ENCODE results near the gene SCGB1C1. TPM values are rescaled to one million over a fixed set of nuclear protein-coding genes. Genes with fewer than 3 reads are reported as not detected.

The SCGB1C1 gene
- total and polyA plus RNA-seq, 10 of the 15 experiments (the other 5 are each of a cell fraction or from before 2014, with no cell fraction given) = not detected

- TF ChIP-seq PBX3 (IDR thresholded peaks at IDR 0.05; ENCODE audit: insufficient replicate concordance, low read depth, low read length) (no peak), RBBP5 (conservative IDR thresholded peaks at IDR 0.05) (no peak), EP300 (IDR thresholded peaks at IDR 0.05; ENCODE audit: borderline replicate concordance in 1 of 2, control insufficient read depth in 1 of 2, low read depth in 2 of 2, low read length in 2 of 2) (no peak), HCFC1 (IDR thresholded peaks at IDR 0.05; ENCODE audit: low read length) (no peak), SRF (IDR thresholded peaks at IDR 0.05; ENCODE audit: low read depth in 2 of 2, low read length in 2 of 2) (no peak), MTA2 (IDR thresholded peaks at IDR 0.05; ENCODE audit: low read depth) (no peak), POLR2AphosphoS2 (IDR thresholded peaks at IDR 0.05; ENCODE audit: low read depth, low read length) (no peak), LARP7 (IDR thresholded peaks at IDR 0.05) (no peak)
- H3K9me3 ChIP-seq (replicated peaks; ENCODE audit: control insufficient read depth, insufficient read depth, low read length) = no peaks in the 10 kb centered on the region
- SMC1A ChIA-PET (ENCODE audit: uncharacterized antibody, unreplicated experiment) = no interaction called here
- CTCF ChIA-PET = no interaction called here
- H3K9ac ChIP-seq (ENCODE audit: control insufficient read depth, insufficient read depth, low read length) = no peak overlapping the region
- FAIRE-seq (no peak), ATAC-seq (no peak), DNase-seq (ENCODE audit: low read depth, low spot score) (no peak)
- H3K4me3 ChIP-seq = no peak overlapping the region
- H2AFZ ChIP-seq (ENCODE audit: control insufficient read depth, low read depth, low read length) = no peak overlapping the region
- H3K4me2 ChIP-seq (ENCODE audit: control insufficient read depth, insufficient read depth) = no peak overlapping the region
- 80% methylated on average over 15 of the region's 16 CpGs for WGBS (ENCODE audit: insufficient coverage, insufficient replicate concordance, low lambda C conversion rate, missing lambda C conversion rate)
- H3K27ac ChIP-seq (ENCODE audit: control insufficient read depth, insufficient read depth) = no peak overlapping the region
- no TSS peak for BruUV-seq (replicated peaks)
- H3K27me3 ChIP-seq (replicated peaks in 1 of 2; ENCODE audit: control insufficient read depth in 2 of 2, insufficient read depth in 2 of 2, low read length in 1 of 2) = no peaks in the 10 kb centered on the region
- RAD21 ChIA-PET (ENCODE audit: unreplicated experiment) = no interaction called here
- peaks cover 0 to 3% of the 10 kb centered on the region in 2 experiments; a peak in 2 of 4 replicates for H3K36me3 ChIP-seq (ENCODE audit: control insufficient read depth in 2 of 2, insufficient read depth in 2 of 2, low read length in 1 of 2)
- H3K4me1 ChIP-seq (ENCODE audit: control insufficient read depth, insufficient read depth, low read length) = no peaks in the 10 kb centered on the region
- in situ Hi-C loops (cut with MboI) = no loop called here
- H3K79me2 ChIP-seq (ENCODE audit: control insufficient read depth, insufficient read depth, low read length) = no peaks in the 10 kb centered on the region
- no peaks in the 10 kb centered on the region for H4K20me1 ChIP-seq (ENCODE audit: control insufficient read depth, insufficient read depth)
- POLR2A ChIA-PET = no interaction called here
- intact Hi-C loops (cut with micrococcal nuclease; ENCODE audit: unreplicated experiment) = no loop called here
Measured at GRCh38 chr11:223026-223789, 30.3 kb downstream of the SCGB1C1 start.
